Measurements from ENCODE around the gene IDH2. TPM values are rescaled to one million over a fixed set of nuclear protein-coding genes. Genes with fewer than 3 reads are reported as not detected.
"Not testable (repeated sequence)": the region's sequence is repeated elsewhere in the genome, so short reads cannot be mapped to it uniquely, and the experiment has no call there.

IDH2 gene
- total and polyA plus RNA-seq, 2 experiments from 2014 or later: 67.7 to 104 TPM

DNA sequence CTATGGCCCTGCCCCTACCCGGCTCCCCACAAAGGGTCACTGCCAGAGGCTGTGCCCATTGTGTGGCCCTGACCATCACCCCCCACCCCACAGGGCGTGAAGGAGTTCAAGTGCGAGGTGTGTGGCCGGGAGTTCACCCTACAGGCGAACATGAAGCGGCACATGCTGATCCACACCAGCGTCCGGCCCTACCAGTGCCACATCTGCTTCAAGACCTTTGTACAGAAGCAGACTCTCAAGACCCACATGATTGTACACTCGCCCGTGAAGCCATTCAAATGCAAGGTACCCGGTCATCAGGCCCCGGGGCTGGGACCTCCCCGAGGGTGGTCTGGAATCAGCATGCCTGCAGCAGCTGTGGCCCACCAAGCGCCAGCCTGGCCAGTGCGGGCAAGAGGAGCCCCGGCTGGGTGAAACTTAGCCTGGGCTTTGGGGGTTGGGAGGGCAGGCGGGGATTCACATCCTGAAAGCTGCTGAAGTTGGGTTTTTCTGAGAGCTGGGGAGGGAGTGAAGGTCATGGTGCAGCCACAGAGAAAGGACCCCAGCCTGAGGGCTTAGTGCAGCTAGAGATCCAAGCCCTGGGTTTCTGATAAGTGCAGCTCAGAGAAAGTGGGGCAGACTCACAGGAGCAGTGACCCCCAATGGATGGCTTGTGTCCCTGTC is 29.2 kb downstream of the IDH2 start:
- Histone ChIP-seq H3K27me3 (replicated peaks; ENCODE audit: insufficient read depth) (no peaks in the 10 kb centered on the region), H3K4me2 (ENCODE audit: unreplicated experiment) (no peak overlapping the region), H3K79me2 (ENCODE audit: insufficient read depth) (peaks cover 10% of the 10 kb centered on the region), H3K4me3 (no peak overlapping the region), H3K4me1 (ENCODE audit: insufficient read depth) (no peaks in the 10 kb centered on the region), H3K27ac (no peak overlapping the region), H3F3A (ENCODE audit: insufficient read depth) (peaks cover 11% of the 10 kb centered on the region), H3K9me2 (ENCODE audit: insufficient read depth) (no peaks in the 10 kb centered on the region), H3K9me3 (ENCODE audit: low read depth) (no peaks in the 10 kb centered on the region), H2AFZ (no peak overlapping the region), H4K20me1 (ENCODE audit: insufficient read depth) (no peaks in the 10 kb centered on the region), H3K9ac (no peak overlapping the region), H3K36me3 (ENCODE audit: low read depth) (peaks cover 5% of the 10 kb centered on the region; the same call in 1 of the 2 replicates)
- in situ Hi-C loops (cut with MboI): loop anchor here (10.0 to 25.0 kb wide), 2 partner anchors 178 to 311 kb away; partner anchors contain the start of genes AP3S2 and MESP1
- DNase-seq: no peak
- 88 to 91% methylated on average over 16 to 17 of the region's 17 CpGs for WGBS, 2 experiments (ENCODE audit: low coverage in 1 of 2, low lambda C conversion rate in 2 of 2, missing lambda C conversion rate in 2 of 2)
- TF ChIP-seq EZH2phosphoT487 (IDR thresholded peaks at IDR 0.05; ENCODE audit: insufficient read depth, low read depth) (no peak), EZH2 (IDR thresholded peaks at IDR 0.05; ENCODE audit: insufficient read depth, poor library complexity, severe bottlenecking) (no peak)

DNA sequence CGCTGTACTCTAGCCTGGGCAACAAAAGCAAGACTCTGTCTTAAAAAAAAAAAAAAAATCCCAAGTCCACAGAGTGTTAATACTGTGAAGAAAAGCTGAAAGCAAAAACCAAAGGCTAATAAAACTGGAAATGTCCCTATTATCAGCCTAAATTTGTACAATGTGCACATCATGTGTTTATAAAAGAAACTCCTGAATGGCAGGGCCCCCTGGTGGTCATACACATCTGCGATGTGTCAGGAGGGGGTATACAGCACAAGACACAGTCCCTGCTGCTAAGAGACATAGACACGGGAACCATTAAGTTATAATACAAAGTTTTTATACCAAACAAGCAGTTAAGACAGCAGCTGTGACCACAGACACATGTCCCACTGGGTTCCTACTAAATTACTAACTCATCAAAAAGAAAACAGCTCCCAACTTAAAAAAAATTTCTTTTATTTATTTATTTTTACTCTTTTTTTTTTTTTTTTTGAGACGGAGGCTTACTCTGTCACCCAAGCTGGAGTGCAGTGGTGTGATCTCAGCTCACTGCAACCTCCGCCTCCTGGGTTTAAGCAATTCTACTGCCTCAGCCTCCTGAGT is 31.0 kb downstream of the IDH2 start:
- peaks cover 4% of the 10 kb centered on the region; the same call in 1 of the 2 replicates for H3K36me3 ChIP-seq (ENCODE audit: low read depth)
- no peak for TF ChIP-seq EZH2 (IDR thresholded peaks at IDR 0.05; ENCODE audit: insufficient read depth, poor library complexity, severe bottlenecking)
- TF ChIP-seq EZH2phosphoT487 (IDR thresholded peaks at IDR 0.05; ENCODE audit: insufficient read depth, low read depth): no peak
- H3K4me3 ChIP-seq: no peak overlapping the region
- 39 to 44% methylated on average over 5 of the region's 5 CpGs for WGBS, 2 experiments (ENCODE audit: low coverage in 1 of 2, low lambda C conversion rate in 2 of 2, missing lambda C conversion rate in 2 of 2)
- DNase-seq: peak; percentile 90
- peaks cover 11% of the 10 kb centered on the region for H3F3A ChIP-seq (ENCODE audit: insufficient read depth)
- H3K27me3 ChIP-seq (replicated peaks; ENCODE audit: insufficient read depth): no peaks in the 10 kb centered on the region
- no peaks in the 10 kb centered on the region for H3K9me2 ChIP-seq (ENCODE audit: insufficient read depth)
- H3K9ac ChIP-seq: no peak overlapping the region
- in situ Hi-C loops (cut with MboI): loop anchor here (10.0 to 25.0 kb wide), 2 partner anchors 177 to 309 kb away; partner anchors contain the start of genes AP3S2 and MESP1
- H3K27ac ChIP-seq: no peak overlapping the region
- no peak overlapping the region for H2AFZ ChIP-seq
- H3K4me2 ChIP-seq (ENCODE audit: unreplicated experiment): no peak overlapping the region
- no peaks in the 10 kb centered on the region for H4K20me1 ChIP-seq (ENCODE audit: insufficient read depth)
- no peaks in the 10 kb centered on the region for H3K4me1 ChIP-seq (ENCODE audit: insufficient read depth)
- no peaks in the 10 kb centered on the region for H3K9me3 ChIP-seq (ENCODE audit: low read depth)
- H3K79me2 ChIP-seq (ENCODE audit: insufficient read depth): peaks cover 10% of the 10 kb centered on the region

DNA sequence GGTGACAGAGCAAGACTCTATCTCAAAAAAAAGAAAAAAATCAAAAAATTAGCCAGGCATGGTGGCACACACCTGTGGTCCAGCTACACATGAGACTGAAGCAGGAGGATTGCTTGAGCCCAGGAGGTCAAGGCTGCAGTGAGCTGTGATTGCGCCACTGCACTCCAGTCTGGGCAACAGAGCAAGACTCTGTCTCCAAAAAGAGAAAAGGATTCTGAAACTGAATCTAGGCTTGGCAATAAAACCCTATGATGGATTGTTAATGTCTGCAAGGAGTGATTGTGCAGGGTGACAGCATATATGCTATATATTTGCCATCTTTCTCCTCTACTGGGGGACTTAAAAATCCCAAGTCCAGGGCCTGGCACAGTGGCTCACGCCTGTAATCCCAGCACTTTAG is 31.6 kb downstream of the IDH2 start:
- peaks cover 11% of the 10 kb centered on the region for H3F3A ChIP-seq (ENCODE audit: insufficient read depth)
- DNase-seq; H2AFZ ChIP-seq; H3K9me3 ChIP-seq (ENCODE audit: low read depth); H3K79me2 ChIP-seq (ENCODE audit: insufficient read depth); H3K9me2 ChIP-seq (ENCODE audit: insufficient read depth); H3K27ac ChIP-seq; H3K36me3 ChIP-seq (ENCODE audit: low read depth); H3K9ac ChIP-seq; H3K4me3 ChIP-seq; H3K4me1 ChIP-seq (ENCODE audit: insufficient read depth); H4K20me1 ChIP-seq (ENCODE audit: insufficient read depth); H3K27me3 ChIP-seq (replicated peaks; ENCODE audit: insufficient read depth); H3K4me2 ChIP-seq (ENCODE audit: unreplicated experiment): not testable (repeated sequence)
- 95 to 98% methylated on average over 2 of the region's 2 CpGs for WGBS, 2 experiments (ENCODE audit: low coverage in 1 of 2, low lambda C conversion rate in 2 of 2, missing lambda C conversion rate in 2 of 2)
- in situ Hi-C loops (cut with MboI): loop anchor here (10.0 to 25.0 kb wide), 2 partner anchors 176 to 308 kb away; partner anchors contain the start of genes AP3S2 and MESP1

DNA sequence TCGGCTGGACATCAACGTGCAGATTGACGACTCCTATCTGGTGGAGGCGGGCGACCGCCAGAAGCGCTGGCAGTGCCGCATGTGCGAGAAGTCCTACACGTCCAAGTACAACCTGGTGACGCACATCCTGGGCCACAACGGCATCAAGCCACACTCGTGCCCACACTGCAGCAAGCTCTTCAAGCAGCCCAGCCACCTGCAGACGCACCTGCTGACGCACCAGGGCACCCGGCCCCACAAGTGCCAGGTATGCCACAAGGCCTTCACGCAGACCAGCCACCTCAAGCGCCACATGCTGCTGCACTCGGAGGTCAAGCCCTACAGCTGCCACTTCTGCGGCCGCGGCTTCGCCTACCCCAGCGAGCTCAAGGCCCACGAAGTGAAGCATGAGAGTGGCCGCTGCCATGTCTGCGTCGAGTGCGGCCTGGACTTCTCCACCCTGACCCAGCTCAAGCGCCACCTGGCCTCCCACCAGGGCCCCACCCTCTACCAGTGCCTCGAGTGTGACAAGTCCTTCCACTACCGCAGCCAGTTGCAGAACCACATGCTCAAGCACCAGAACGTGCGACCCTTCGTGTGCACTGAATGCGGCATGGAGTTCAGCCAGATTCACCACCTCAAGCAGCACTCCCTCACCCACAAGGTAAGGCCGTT is 34.2 kb downstream of the IDH2 start:
- Histone ChIP-seq H3K27ac (no peak overlapping the region), H3K4me1 (ENCODE audit: insufficient read depth) (no peaks in the 10 kb centered on the region), H2AFZ (no peak overlapping the region), H3K9me3 (ENCODE audit: low read depth) (no peaks in the 10 kb centered on the region), H3K36me3 (ENCODE audit: low read depth) (no peaks in the 10 kb centered on the region), H3F3A (ENCODE audit: insufficient read depth) (peaks cover 11% of the 10 kb centered on the region), H3K4me2 (ENCODE audit: unreplicated experiment) (no peak overlapping the region), H3K4me3 (no peak overlapping the region), H3K9ac (no peak overlapping the region), H3K9me2 (ENCODE audit: insufficient read depth) (no peaks in the 10 kb centered on the region), H3K79me2 (ENCODE audit: insufficient read depth) (peaks cover 10% of the 10 kb centered on the region), H4K20me1 (ENCODE audit: insufficient read depth) (no peaks in the 10 kb centered on the region), H3K27me3 (replicated peaks; ENCODE audit: insufficient read depth) (no peaks in the 10 kb centered on the region)
- DNase-seq: no peak
- in situ Hi-C loops (cut with MboI): loop anchor here (25.0 kb wide), 1 partner anchor 306 kb away; the partner anchor contains the start of gene MESP1
- 89% methylated on average over 32 to 37 of the region's 37 CpGs for WGBS, 2 experiments (ENCODE audit: low coverage in 1 of 2, low lambda C conversion rate in 2 of 2, missing lambda C conversion rate in 2 of 2)
- TF ChIP-seq EZH2 (IDR thresholded peaks at IDR 0.05; ENCODE audit: insufficient read depth, poor library complexity, severe bottlenecking): no peak
- no peak for TF ChIP-seq EZH2phosphoT487 (IDR thresholded peaks at IDR 0.05; ENCODE audit: insufficient read depth, low read depth)
